HCT116 (cell line): Measurements from ENCODE around the gene STOML3. TPM values are rescaled to one million over a fixed set of nuclear protein-coding genes. Genes with fewer than 3 reads are reported as not detected.

Source experiments
- total RNA-seq: library from RNA; stranded (reverse); gene quantifications from one replicate; pipeline ENCODE4 v1.2.1, GENCODE V29; 2021; ENCODE audit not compliant: unreplicated experiment

The STOML3 gene
- total RNA-seq, 1 experiment from 2014 or later = not detected

Other genes with a start within 250 kb of the STOML3 start
- gene PROSER1, start 47.3 kb upstream of the STOML3 start, total RNA-seq = 33.5 TPM
- gene NHLRC3, start 47.6 kb upstream of the STOML3 start, total RNA-seq = 7.2 TPM